ENCODE results near the gene ATP11A. TPM values are rescaled to one million over a fixed set of nuclear protein-coding genes. Genes with fewer than 3 reads are reported as not detected.

Gene ATP11A
- total and polyA plus RNA-seq, 2 donors (not counting 3 experiments of a cell fraction or from before 2014, with no cell fraction given) = 16.5 to 88.1 TPM

- no peak overlapping the region for H3K9ac ChIP-seq (replicated peaks; ENCODE audit: extremely low read depth, insufficient read depth, low read length)
- no peak overlapping the region for H3K27ac ChIP-seq (ENCODE audit: insufficient read depth, low read depth, low read length)
- no peak overlapping the region for H3K4me2 ChIP-seq (ENCODE audit: insufficient read depth, low read length)
- peaks cover 2% of the 10 kb centered on the region for H3K4me1 ChIP-seq (ENCODE audit: control insufficient read depth, extremely low read depth, insufficient read depth, low read length)
- ChIA-PET CTCF (interaction anchor here (1.1 kb wide), 1 partner anchor 90 kb away, joined by 3 read pairs; no protein-coding TSS in a partner anchor), POLR2A (no interaction called here)
- no peak overlapping the region for H3K4me3 ChIP-seq (replicated peaks in 1 of 3; ENCODE audit: insufficient read depth in 1 of 3, low read depth in 1 of 3, low read length in 3 of 3)
- FAIRE-seq (no peak), DNase-seq (ENCODE audit: low read depth, low spot score) (no peak)
- intact Hi-C loops (cut with micrococcal nuclease) = loop anchor here (5.0 kb wide), 2 partner anchors 72 to 92 kb away; partner anchors contain the start of gene ATP11A
- no peaks in the 10 kb centered on the region for H3K9me3 ChIP-seq (replicated peaks; ENCODE audit: control insufficient read depth, insufficient read depth, low read length)
- no peak overlapping the region for H2AFZ ChIP-seq (ENCODE audit: low read depth, low read length)
- H3K36me3 ChIP-seq (ENCODE audit: control insufficient read depth in 2 of 2, extremely low read depth in 1 of 2, insufficient read depth in 2 of 2, low read length in 2 of 2) = peaks cover 0 to 5% of the 10 kb centered on the region in 2 experiments
- dilution Hi-C loops (cut with MboI; ENCODE audit: extremely low pct_ligation_motif_present, low sequenced_read_pairs) = no loop called here
- H3K27me3 ChIP-seq (ENCODE audit: control insufficient read depth in 2 of 2, insufficient read depth in 2 of 2, low read length in 2 of 2) = no peaks in the 10 kb centered on the region
- no TSS peak for BruUV-seq (replicated peaks)
- no peaks in the 10 kb centered on the region for H3K79me2 ChIP-seq (ENCODE audit: control insufficient read depth, insufficient read depth, low read length)
- TF ChIP-seq JUN (IDR thresholded peaks at IDR 0.05; ENCODE audit: borderline replicate concordance, insufficient read depth, insufficient read length, low read depth) (no peak), EZH2 (IDR thresholded peaks at IDR 0.05; ENCODE audit: borderline replicate concordance, low read depth, low read length, severe bottlenecking) (no peak), GATA2 (IDR thresholded peaks at IDR 0.05; ENCODE audit: insufficient read depth, insufficient read length, low read depth, low read length) (no peak), POLR2AphosphoS5 (IDR thresholded peaks at IDR 0.05; ENCODE audit: insufficient read depth, low read depth, low read length) (no peak), MAX (IDR thresholded peaks at IDR 0.05; ENCODE audit: insufficient read depth, insufficient read length) (no peak), POLR2A (IDR thresholded peaks at IDR 0.05; ENCODE audit: low read depth, low read length) (no peak), FOS (IDR thresholded peaks at IDR 0.05; ENCODE audit: borderline replicate concordance, insufficient read depth, low read length) (no peak), MYC (IDR thresholded peaks at IDR 0.05; ENCODE audit: low read depth, low read length) (no peak), CTCF (IDR thresholded peaks at IDR 0.05; ENCODE audit: extremely low read depth in 1 of 2, insufficient read depth in 1 of 2, low read depth in 1 of 2, low read length in 2 of 2) (no peak)
- H4K20me1 ChIP-seq (replicated peaks; ENCODE audit: control insufficient read depth, extremely low read depth, insufficient read depth, low read length) = no peaks in the 10 kb centered on the region
- no peaks in the 10 kb centered on the region for H3K9me1 ChIP-seq (replicated peaks; ENCODE audit: control insufficient read depth, extremely low read depth, insufficient read depth, low read length)
Observed at GRCh38 chr13:112783978-112784371, 94.1 kb downstream of the ATP11A start.

Data from endothelial cell of umbilical vein (primary cell).